ENCODE measurements around the gene ZWILCH. TPM values are rescaled to one million over a fixed set of nuclear protein-coding genes. Genes with fewer than 3 reads are reported as not detected.
A peak's percentile ranks its signal among the peaks of the same experiment; 100 is the strongest.

Gene ZWILCH
- total RNA-seq, 1 donor from 2014 or later = 2.3 TPM

GRCh38 chr15:66563566-66564110, 58.5 kb downstream of the ZWILCH start:
- Histone ChIP-seq H3K27me3 (no peaks in the 10 kb centered on the region), H3K4me1 (no peaks in the 10 kb centered on the region)
- DNase-seq (ENCODE audit: low spot score in 2 of 2) = no peak

GRCh38 chr15:66564136-66565041, 59.3 kb downstream of the ZWILCH start:
- intact Hi-C loops (cut with DNase I) = no loop called here
- no peaks in the 10 kb centered on the region for H3K27me3 ChIP-seq
- no peaks in the 10 kb centered on the region for H3K9me3 ChIP-seq
- no peak for TF ChIP-seq CTCF (IDR thresholded peaks at IDR 0.05)
- H3K4me3 ChIP-seq = no peak overlapping the region
- DNase-seq (ENCODE audit: low spot score in 2 of 2) = peak in 1 of 2 donors; percentile 56
- no peaks in the 10 kb centered on the region for H3K36me3 ChIP-seq
- no peak overlapping the region for H3K27ac ChIP-seq
- no peaks in the 10 kb centered on the region for H3K4me1 ChIP-seq

More at GRCh38 chr15:66563566-66564110, 58.5 kb downstream of the ZWILCH start:
- intact Hi-C loops (cut with DNase I) = no loop called here
- H3K36me3 ChIP-seq = no peaks in the 10 kb centered on the region
- TF ChIP-seq CTCF (IDR thresholded peaks at IDR 0.05) = no peak
- H3K9me3 ChIP-seq = no peaks in the 10 kb centered on the region
- H3K27ac ChIP-seq = no peak overlapping the region
- no peak overlapping the region for H3K4me3 ChIP-seq

DNA sequence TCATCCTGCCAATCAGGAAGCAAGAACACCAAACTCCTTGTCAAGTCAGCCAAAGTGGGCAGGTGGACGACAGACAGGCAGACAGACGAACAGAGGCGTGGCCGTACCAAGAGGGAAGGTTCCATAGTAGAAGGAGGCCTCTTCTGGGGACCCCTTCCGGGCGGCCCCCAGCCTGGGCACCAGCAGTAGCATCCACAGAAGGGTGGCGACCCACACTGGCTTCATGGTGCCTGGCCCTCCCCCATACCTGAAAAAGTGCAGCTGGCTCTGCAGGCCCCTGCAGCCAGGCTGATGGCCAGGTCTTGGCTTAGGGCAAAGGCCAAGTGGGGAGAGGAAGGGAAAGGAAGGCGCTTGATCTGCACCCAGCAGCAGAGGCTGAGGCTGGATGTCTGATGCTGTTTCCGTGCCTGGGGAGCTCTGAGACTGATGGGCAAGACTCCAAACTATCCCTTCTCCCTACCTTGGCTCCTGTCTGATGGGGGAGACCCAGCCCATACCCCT, 60.1 kb downstream of the ZWILCH start:
- H3K4me3 ChIP-seq = no peak overlapping the region
- TF ChIP-seq CTCF (IDR thresholded peaks at IDR 0.05) = no peak
- no peaks in the 10 kb centered on the region for H3K9me3 ChIP-seq
- DNase-seq (ENCODE audit: low spot score in 2 of 2) = peak in 1 of 2 donors; percentile 34
- H3K27ac ChIP-seq = no peak overlapping the region
- H3K27me3 ChIP-seq = no peaks in the 10 kb centered on the region
- H3K4me1 ChIP-seq = no peaks in the 10 kb centered on the region
- H3K36me3 ChIP-seq = no peaks in the 10 kb centered on the region
- intact Hi-C loops (cut with DNase I) = no loop called here

- TF ChIP-seq CTCF (IDR thresholded peaks at IDR 0.05) = no peak
- no peak within 1 kb of the TSS for H3K4me3 ChIP-seq
- H3K27ac ChIP-seq = no peak within 1 kb of the TSS
- no peaks in the 10 kb centered on the region for H3K27me3 ChIP-seq
- H3K4me1 ChIP-seq = no peaks in the 10 kb centered on the region
- peak in 1 of 2 donors; percentile 55 for DNase-seq (ENCODE audit: low spot score in 2 of 2)
- H3K36me3 ChIP-seq = no peaks in the 10 kb centered on the region
- no peaks in the 10 kb centered on the region for H3K9me3 ChIP-seq
- intact Hi-C loops (cut with DNase I) = no loop called here
Measured at GRCh38 chr15:66565741-66566144, 60.6 kb downstream of the ZWILCH start, which contains the start of gene LCTL. Gene LCTL, minus strand, starts transcription at chr15:66565998. Its CDS starts 633 bp downstream, at chr15:66565365.

GRCh38 chr15:66566963-66567531, 61.9 kb downstream of the ZWILCH start:
- Histone ChIP-seq H3K4me1 (no peaks in the 10 kb centered on the region), H3K27me3 (no peaks in the 10 kb centered on the region), H3K9me3 (no peaks in the 10 kb centered on the region), H3K36me3 (no peaks in the 10 kb centered on the region), H3K27ac (no peak overlapping the region), H3K4me3 (no peak overlapping the region)
- peak; percentile 34 to 71 (median 61) for TF ChIP-seq CTCF (IDR thresholded peaks at IDR 0.05)
- intact Hi-C loops (cut with DNase I) = no loop called here
- DNase-seq (ENCODE audit: low spot score in 2 of 2) = peak in 1 of 2 donors; percentile 76
